K562 (cell line): ENCODE data around the gene DNAJC18. TPM values are rescaled to one million over a fixed set of nuclear protein-coding genes. Genes with fewer than 3 reads are reported as not detected.
A peak's percentile ranks its signal among the peaks of the same experiment; 100 is the strongest.

Source experiments
- CBX3 ChIP-seq, 2 experiments: IDR thresholded peaks; 1 replicate in 1 of 2; 2 replicates in 1 of 2; pipeline ENCODE4 v1.6.1; 2012; ENCODE audit warnings: inconsistent platforms in 2 of 2, low read length in 2 of 2, borderline replicate concordance in 1 of 2, control low read depth in 1 of 2
- JUNB ChIP-seq: fragments of 450-650 bp; formaldehyde crosslinking; conservative IDR thresholded peaks from 2 replicates; pipeline ENCODE4 v1.4.0; 2020; ENCODE audit warnings: mild to moderate bottlenecking
- PTTG1 ChIP-seq: fragments of 450-650 bp; IDR thresholded peaks from 2 replicates; pipeline ENCODE4 v1.6.1; 2016; ENCODE audit warnings: low read depth, mild to moderate bottlenecking, missing genetic modification characterization, missing compliant biosample characterization
- RBM39 ChIP-seq: fragments of 200-400 bp; formaldehyde crosslinking; optimal IDR thresholded peaks from 2 replicates; pipeline ENCODE3; 2018; ENCODE audit warnings: low read depth, low read length
- SAP30 ChIP-seq: fragments of 200-600 bp; sonication (generic); IDR thresholded peaks from 2 replicates; pipeline ENCODE4 v1.6.1; 2012; ENCODE audit warnings: borderline replicate concordance, low read depth, mild to moderate bottlenecking, moderate library complexity, low read length, control low read depth, inconsistent platforms; ENCODE audit not compliant: insufficient read depth, poor library complexity, severe bottlenecking
- ZBTB11 ChIP-seq, 3 experiments: fragments of 200-800 bp in 1 of 3; fragments of 250-450 bp in 1 of 3; fragments of 450-650 bp in 1 of 3; sonication (Bioruptor Pico) in 1 of 3; sonication (Bioruptor generic) in 1 of 3; formaldehyde crosslinking in 1 of 3; IDR thresholded peaks; 2 replicates each; pipeline versions ENCODE4 v1.6.1 to v1.8.0; 2016 to 2022; ENCODE audit warnings: mild to moderate bottlenecking in 2 of 3, missing genetic modification characterization in 2 of 3, missing compliant biosample characterization in 1 of 3, moderate library complexity in 1 of 3
- ZNF592 ChIP-seq: fragments of 450-650 bp; IDR thresholded peaks from 2 replicates; pipeline ENCODE4 v1.6.1; 2017; ENCODE audit warnings: antibody characterized with exemption, mild to moderate bottlenecking
- polyA plus RNA-seq, 8 experiments: library from polyadenylated mRNA; depleted of rRNA in 4 of 8; stranded (reverse) in 5 of 8; unstranded in 3 of 8; fragments of >200 nt; fragmentation: Nextera tagmentation in 2 of 8; fragmentation: Illumina TruSeq in 1 of 8; extraction: Ambion mirVana in 2 of 8; extraction: Trizol in 1 of 8; gene quantifications; 2 replicates each; pipeline versions ENCODE4 v1.2.1 to v1.2.3, GENCODE V29; 2011 to 2014; ENCODE audit warnings: inconsistent platforms in 1 of 8, missing spikeins in 1 of 8
- total RNA-seq, 7 experiments: library from RNA; depleted of rRNA in 6 of 7; stranded (reverse); fragments of >200 nt in 6 of 7; fragmentation: Illumina TruSeq in 2 of 7; extraction: Trizol in 2 of 7; gene quantifications; 2 replicates each; pipeline versions ENCODE4 v1.2.1 to v1.2.3, GENCODE V29; 2011 to 2021; ENCODE audit warnings: low replicate concordance in 1 of 7

DNAJC18 gene
- total and polyA plus RNA-seq, 9 of the 15 experiments (the other 6 are each of a cell fraction or from before 2014, with no cell fraction given): 1.5 to 13.3 (median 7.5) TPM

- TF ChIP-seq ZNF592 (no peak), JUNB (peak; percentile 73), PTTG1 (tag) (no peak), CBX3 (IDR thresholded peaks at IDR 0.05; ENCODE audit: borderline replicate concordance in 1 of 2, low read length in 2 of 2) (0 out of 3 replicates have a peak, but pooled peaks of 1 of the 2 experiments have one; percentile 6), ZBTB11 (CRISPR knock-in tag; IDR thresholded peaks at IDR 0.05) (0 out of 6 replicates have a peak, but pooled peaks of 1 of the 3 experiments have one; percentile 11), SAP30 (peak; percentile 17), RBM39 (peak; percentile 29)
These were observed 35.9 kb downstream of the DNAJC18 start (continued) for GRCh38 chr5:139403418-139403786.
